Choroid plexus epithelial cell (primary cell): ENCODE results near the gene SLC4A5.

Source experiments
- DNase-seq: peaks from one replicate; pipeline ENCODE4 v3.0.0-alpha.2; 2010; ENCODE audit warnings: low read depth
- H3K4me3 ChIP-seq: 2 replicates; pipeline ENCODE4 v1.5.1; 2011; ENCODE audit warnings: low read depth, mild to moderate bottlenecking, control low read depth, low read length, moderate library complexity
- CTCF ChIP-seq: conservative IDR thresholded peaks from 2 replicates; pipeline ENCODE4 v1.5.1; 2011; ENCODE audit warnings: low read depth, mild to moderate bottlenecking, control low read depth, inconsistent platforms, low read length, moderate library complexity

SLC4A5 gene

GRCh38 chr2:74367789-74368188 lies 24.6 kb upstream of the SLC4A5 start:
- no peak for DNase-seq
- H3K4me3 ChIP-seq: no peak overlapping the region
- TF ChIP-seq CTCF: no peak

- no peak for DNase-seq
- no peak for TF ChIP-seq CTCF
These were observed 22.8 kb upstream of the SLC4A5 start for GRCh38 chr2:74366036-74366435.

GRCh38 chr2:74364533-74365505 lies 21.6 kb upstream of the SLC4A5 start:
- TF ChIP-seq CTCF: no peak
- DNase-seq: no peak
- no peak overlapping the region for H3K4me3 ChIP-seq

More at GRCh38 chr2:74366036-74366435, 22.8 kb upstream of the SLC4A5 start:
- H3K4me3 ChIP-seq: no peak overlapping the region

GRCh38 chr2:74361327-74361726 lies 18.1 kb upstream of the SLC4A5 start:
- no peak for DNase-seq
- H3K4me3 ChIP-seq: no peak overlapping the region
- no peak for TF ChIP-seq CTCF

GRCh38 chr2:74357627-74358026 lies 14.4 kb upstream of the SLC4A5 start:
- H3K4me3 ChIP-seq: no peak overlapping the region
- TF ChIP-seq CTCF: no peak
- no peak for DNase-seq

GRCh38 chr2:74349889-74350288 lies 6.7 kb upstream of the SLC4A5 start:
- no peak for TF ChIP-seq CTCF
- no peak for DNase-seq
- H3K4me3 ChIP-seq: no peak overlapping the region

GRCh38 chr2:74347742-74348141 lies 4.5 kb upstream of the SLC4A5 start:
- TF ChIP-seq CTCF: no peak
- DNase-seq: no peak
- H3K4me3 ChIP-seq: no peak overlapping the region
